ENCODE measurements around the gene ANKS6. TPM values are rescaled to one million over a fixed set of nuclear protein-coding genes. Genes with fewer than 3 reads are reported as not detected.
A peak's percentile ranks its signal among the peaks of the same experiment; 100 is the strongest.

The ANKS6 gene
- total and polyA plus RNA-seq, 9 of the 15 experiments (the other 6 are each of a cell fraction or from before 2014, with no cell fraction given), result 9.9 to 74.5 (median 36.9) TPM

DNA sequence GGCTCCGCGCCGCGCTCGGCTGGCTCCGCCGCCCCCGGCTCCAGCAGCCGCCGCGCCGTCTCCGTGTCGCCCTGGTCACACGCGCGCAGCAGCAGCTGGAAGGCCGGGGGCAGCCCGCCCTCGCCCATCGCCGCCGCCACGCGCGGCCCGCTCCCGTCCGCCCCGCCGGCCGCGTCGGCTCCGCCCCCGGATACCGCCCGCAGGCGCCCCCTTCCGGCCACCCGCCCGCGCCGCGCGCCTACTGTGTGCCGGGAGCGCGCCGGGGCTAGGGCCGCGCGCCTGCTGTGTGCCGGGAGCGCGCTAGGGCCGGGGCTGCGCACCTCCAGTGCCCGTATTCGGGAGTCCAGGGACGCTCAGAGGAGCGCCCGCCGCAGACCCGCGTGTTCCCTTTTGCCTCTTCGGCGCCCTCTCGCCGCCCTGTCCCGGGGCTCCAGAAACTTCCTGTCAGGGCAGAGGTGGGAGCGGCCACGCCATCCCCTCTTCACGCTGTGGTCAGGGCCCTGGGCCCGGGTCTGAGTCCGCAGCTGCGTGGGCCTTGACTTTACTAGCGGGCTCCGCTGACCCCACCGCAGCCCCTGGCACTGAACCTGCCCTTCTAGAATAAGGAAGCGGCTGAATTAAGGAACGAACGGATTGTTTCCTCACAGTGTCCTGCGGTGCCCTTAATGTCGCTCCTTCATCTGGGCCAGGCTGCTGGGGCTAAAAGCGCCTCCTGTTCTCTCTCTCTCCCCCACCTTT is at the start of gene ANKS6 (continued):
- TF ChIP-seq ZFP91 (CRISPR knock-in tag; IDR thresholded peaks at IDR 0.05) (no peak), ZNF263 (CRISPR knock-in tag; IDR thresholded peaks at IDR 0.05; ENCODE audit: borderline replicate concordance) (no peak), MAFK (IDR thresholded peaks at IDR 0.05; ENCODE audit: low read length) (no peak), HMG20B (CRISPR knock-in tag; IDR thresholded peaks at IDR 0.05) (no peak), BCL6 (CRISPR knock-in tag; IDR thresholded peaks at IDR 0.05) (no peak), ZSCAN29 (IDR thresholded peaks at IDR 0.05) (no peak), EHMT2 (IDR thresholded peaks at IDR 0.05) (no peak), ZNF511 (CRISPR knock-in tag; IDR thresholded peaks at IDR 0.05) (no peak), COPS2 (conservative IDR thresholded peaks at IDR 0.05) (no peak), TRIM24 (IDR thresholded peaks at IDR 0.05) (no peak; a peak in 1 of 4 replicates), TRIM28 (IDR thresholded peaks at IDR 0.05) (no peak), ZNF449 (CRISPR knock-in tag; IDR thresholded peaks at IDR 0.05) (peak; percentile 71; the same call in 1 of the 2 replicates), ELK1 (CRISPR knock-in tag; IDR thresholded peaks at IDR 0.05) (no peak), ZNF75A (CRISPR knock-in tag; IDR thresholded peaks at IDR 0.05) (no peak), KHSRP (IDR thresholded peaks at IDR 0.05) (no peak), ZMIZ1 (IDR thresholded peaks at IDR 0.05; ENCODE audit: low read depth in 2 of 2, low read length in 2 of 2) (no peak), NELFE (IDR thresholded peaks at IDR 0.05; ENCODE audit: insufficient read depth, insufficient read length) (no peak), GTF2F1 (IDR thresholded peaks at IDR 0.05; ENCODE audit: low read depth, low read length) (no peak), ILK (tag; IDR thresholded peaks at IDR 0.05; ENCODE audit: borderline replicate concordance, low read depth) (no peak), NFXL1 (CRISPR knock-in tag; IDR thresholded peaks at IDR 0.05) (no peak)

Measured in K562 (cell line).